GM12874 (cell line): Measurements from ENCODE around the gene NAA20.

Source experiments
- CTCF ChIP-seq: IDR thresholded peaks from 2 replicates; pipeline ENCODE4 v1.5.1; 2011; ENCODE audit warnings: low read depth, mild to moderate bottlenecking, control low read depth, low read length, moderate library complexity; ENCODE audit not compliant: insufficient read depth

The NAA20 gene

DNA sequence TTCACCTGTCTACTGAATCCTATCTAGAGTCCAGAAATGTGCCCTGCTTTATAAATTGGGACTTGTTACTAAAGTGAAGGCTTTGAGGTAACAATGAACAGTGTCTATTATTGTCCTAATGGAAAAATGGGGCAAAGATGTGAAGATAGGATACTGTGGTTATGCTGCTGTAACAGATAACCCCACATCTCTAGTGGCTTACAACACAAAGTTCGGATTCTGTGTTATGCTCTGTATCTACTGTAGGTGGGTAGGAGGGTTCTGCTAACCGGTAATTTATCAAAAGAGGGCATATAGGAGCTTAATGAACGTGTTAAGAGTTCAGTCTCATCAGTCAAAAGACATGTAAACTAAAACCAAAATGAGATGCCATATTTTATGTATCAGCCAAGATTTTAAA is 6.2 kb downstream of the NAA20 start:
- no peak for TF ChIP-seq CTCF

DNA sequence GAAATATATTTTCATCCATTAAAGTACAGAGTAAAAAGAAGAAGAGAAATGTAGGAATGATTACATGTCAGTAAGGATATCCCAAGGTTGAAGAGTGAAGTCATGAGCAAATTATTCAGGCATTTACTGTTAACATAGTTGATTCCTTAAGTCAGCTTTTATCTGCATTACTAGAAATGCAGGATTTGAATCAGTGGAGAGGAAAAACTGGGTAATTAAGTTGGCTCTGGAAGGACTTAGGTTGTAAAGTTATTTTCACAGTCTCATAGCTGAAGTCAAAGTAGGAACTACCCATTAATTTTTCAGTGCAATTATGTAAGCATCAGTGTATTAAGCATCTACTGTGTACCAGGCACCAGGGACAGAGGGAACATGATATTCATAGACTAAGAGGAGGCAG is 7.8 kb downstream of the NAA20 start:
- no peak for TF ChIP-seq CTCF

DNA sequence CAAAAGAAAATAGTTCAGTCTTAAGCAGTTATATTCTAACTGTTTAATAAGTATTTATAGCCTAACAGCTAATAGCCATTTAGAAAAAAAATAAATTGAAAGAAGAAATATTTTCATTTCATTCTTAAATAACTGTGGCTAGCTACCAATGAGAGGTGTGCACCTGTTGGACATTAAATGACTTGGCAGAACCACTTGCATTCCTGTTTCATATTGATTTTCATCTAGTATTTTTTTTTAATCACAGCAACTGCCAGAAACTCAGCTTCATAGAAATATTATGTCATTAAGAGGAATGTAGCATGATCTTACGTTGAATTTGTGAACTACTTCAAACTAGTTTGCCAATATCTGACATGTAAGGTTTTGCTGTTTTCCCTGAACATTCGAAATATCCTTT is 10.1 kb downstream of the NAA20 start:
- TF ChIP-seq CTCF, result no peak

DNA sequence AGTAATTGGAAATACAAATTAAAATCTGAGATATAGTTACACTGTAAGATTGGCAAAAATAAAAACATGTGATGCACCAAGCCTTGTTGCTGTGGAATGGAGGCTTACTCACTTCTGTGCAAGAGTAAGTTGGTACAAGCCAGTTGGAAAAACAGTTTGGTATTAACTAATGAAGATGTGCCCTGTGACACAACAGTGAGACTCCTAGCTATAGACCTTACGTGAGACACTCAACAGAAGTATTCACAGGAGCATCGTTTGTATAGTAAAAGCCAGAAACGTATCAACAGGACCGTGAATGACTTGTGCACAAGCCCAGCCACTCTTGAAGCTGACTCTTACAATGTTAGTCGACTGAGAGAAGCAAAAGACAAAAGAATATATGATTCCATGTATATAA is 14.6 kb downstream of the NAA20 start:
- TF ChIP-seq CTCF, result no peak

GRCh38 chr20:20034486-20034885 is 17.3 kb downstream of the NAA20 start:
- TF ChIP-seq CTCF, result no peak

- TF ChIP-seq CTCF, result no peak
Measured at GRCh38 chr20:20036756-20037155, 19.6 kb downstream of the NAA20 start.

DNA sequence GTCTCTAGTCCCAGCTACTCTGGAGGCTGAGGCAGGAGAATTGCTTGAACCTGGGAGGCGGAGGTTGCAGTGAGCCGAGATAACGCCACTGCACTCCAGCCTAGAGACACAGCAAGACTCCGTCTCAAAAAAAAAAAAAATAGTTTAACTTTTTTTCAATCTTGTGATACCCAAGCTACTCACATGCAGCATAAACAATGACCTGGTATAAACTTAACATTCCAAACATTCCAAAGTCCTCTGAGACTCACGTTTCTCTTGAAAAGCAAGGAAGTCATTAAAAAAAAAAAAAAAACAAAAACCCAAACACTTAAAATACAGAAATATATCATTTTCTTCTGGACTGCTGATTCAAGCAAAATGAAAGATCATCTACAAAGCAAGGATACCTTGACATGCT is 20.8 kb downstream of the NAA20 start:
- no peak for TF ChIP-seq CTCF

DNA sequence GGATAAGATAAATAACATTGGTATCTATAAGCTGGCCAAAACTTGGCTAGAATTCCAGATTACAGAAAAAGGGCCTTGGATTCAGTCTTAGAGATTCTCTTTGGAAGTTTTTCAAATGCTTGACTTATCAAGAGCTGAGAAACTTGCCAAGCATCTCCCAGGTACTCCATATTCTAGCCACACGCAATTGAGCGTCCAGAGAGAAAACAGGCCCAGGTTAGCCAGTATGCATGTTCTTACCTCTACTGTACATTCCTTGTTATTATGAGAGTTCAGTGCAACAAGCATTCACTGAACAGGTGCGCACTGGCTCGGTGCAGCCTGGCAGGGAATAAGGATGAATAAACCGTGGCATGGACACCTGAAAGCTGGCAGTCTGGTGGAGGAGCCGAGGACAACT is 21.4 kb downstream of the NAA20 start:
- TF ChIP-seq CTCF, result no peak
